ENCODE results near the gene JADE1.

The JADE1 gene

GRCh38 chr4:128850252-128850651, 40.8 kb downstream of the JADE1 start:
- H3K9me3 Mint-ChIP-seq = no peaks in the 10 kb centered on the region
- no peak for TF ChIP-seq CTCF (IDR thresholded peaks at IDR 0.05)
- no peak overlapping the region for H3K4me3 Mint-ChIP-seq
- no peak for DNase-seq
- H3K36me3 Mint-ChIP-seq (ENCODE audit: low read depth) = peaks cover 83% of the 10 kb centered on the region
- H3K4me1 Mint-ChIP-seq = peaks cover 22% of the 10 kb centered on the region
- no peaks in the 10 kb centered on the region for H3K27me3 Mint-ChIP-seq (ENCODE audit: low read depth, poor library complexity)
- H3K27ac Mint-ChIP-seq = no peak overlapping the region

- TF ChIP-seq CTCF (IDR thresholded peaks at IDR 0.05) = no peak
- peaks cover 76% of the 10 kb centered on the region for H3K36me3 Mint-ChIP-seq (ENCODE audit: low read depth)
- no peaks in the 10 kb centered on the region for H3K9me3 Mint-ChIP-seq
- H3K4me3 Mint-ChIP-seq = no peak overlapping the region
- no peaks in the 10 kb centered on the region for H3K27me3 Mint-ChIP-seq (ENCODE audit: low read depth, poor library complexity)
- peak overlapping the region; percentile 91 for H3K27ac Mint-ChIP-seq
- DNase-seq = no peak
- H3K4me1 Mint-ChIP-seq = peaks cover 33% of the 10 kb centered on the region
Observed at GRCh38 chr4:128853741-128854140, 44.2 kb downstream of the JADE1 start.

GRCh38 chr4:128854433-128854832, 44.9 kb downstream of the JADE1 start:
- H3K4me1 Mint-ChIP-seq = peaks cover 40% of the 10 kb centered on the region
- TF ChIP-seq CTCF (IDR thresholded peaks at IDR 0.05) = no peak
- H3K36me3 Mint-ChIP-seq (ENCODE audit: low read depth) = peaks cover 76% of the 10 kb centered on the region
- DNase-seq = no peak
- H3K27ac Mint-ChIP-seq = peak overlapping the region; percentile 89
- H3K9me3 Mint-ChIP-seq = no peaks in the 10 kb centered on the region
- H3K27me3 Mint-ChIP-seq (ENCODE audit: low read depth, poor library complexity) = peaks cover 1% of the 10 kb centered on the region
- no peak overlapping the region for H3K4me3 Mint-ChIP-seq

- Mint-ChIP-seq H3K9me3 (no peaks in the 10 kb centered on the region), H3K27ac (peak overlapping the region; percentile 89), H3K4me3 (no peak overlapping the region), H3K36me3 (ENCODE audit: low read depth) (peaks cover 77% of the 10 kb centered on the region), H3K27me3 (ENCODE audit: low read depth, poor library complexity) (peaks cover 3% of the 10 kb centered on the region), H3K4me1 (peaks cover 50% of the 10 kb centered on the region)
- DNase-seq = no peak
- TF ChIP-seq CTCF (IDR thresholded peaks at IDR 0.05) = no peak
Observed at GRCh38 chr4:128855621-128856020, 46.1 kb downstream of the JADE1 start.

- H3K4me3 Mint-ChIP-seq = no peak overlapping the region
- peak overlapping the region; percentile 89 for H3K27ac Mint-ChIP-seq
- DNase-seq = no peak
- peaks cover 3% of the 10 kb centered on the region for H3K27me3 Mint-ChIP-seq (ENCODE audit: low read depth, poor library complexity)
- H3K4me1 Mint-ChIP-seq = peaks cover 50% of the 10 kb centered on the region
- H3K9me3 Mint-ChIP-seq = no peaks in the 10 kb centered on the region
- no peak for TF ChIP-seq CTCF (IDR thresholded peaks at IDR 0.05)
- peaks cover 76% of the 10 kb centered on the region for H3K36me3 Mint-ChIP-seq (ENCODE audit: low read depth)
Observed at GRCh38 chr4:128856246-128856645, 46.7 kb downstream of the JADE1 start.

- H3K27ac Mint-ChIP-seq = peak overlapping the region; percentile 86
- H3K27me3 Mint-ChIP-seq (ENCODE audit: low read depth, poor library complexity) = peaks cover 5% of the 10 kb centered on the region
- TF ChIP-seq CTCF (IDR thresholded peaks at IDR 0.05) = no peak
- peaks cover 63% of the 10 kb centered on the region for H3K4me1 Mint-ChIP-seq
- no peak for DNase-seq
- peaks cover 69% of the 10 kb centered on the region for H3K36me3 Mint-ChIP-seq (ENCODE audit: low read depth)
- no peaks in the 10 kb centered on the region for H3K9me3 Mint-ChIP-seq
- no peak overlapping the region for H3K4me3 Mint-ChIP-seq
Observed at GRCh38 chr4:128858879-128859671, 49.6 kb downstream of the JADE1 start.
